SU-DHL-6 (cell line): ENCODE measurements around the gene UBE2E2.

Experiments used
- H2AFZ ChIP-seq: fragments of 200-600 bp; sonication (generic); 2 replicates; pipeline ENCODE4 v1.6.1; 2014; ENCODE audit warnings: low read depth, mild to moderate bottlenecking, moderate library complexity, mixed read lengths, antibody characterized with exemption, low read length; ENCODE audit not compliant: severe bottlenecking
- H3F3A ChIP-seq: fragments of 200-600 bp; shearing (Covaris generic); 2 replicates; pipeline ENCODE4 v1.6.0; 2016; ENCODE audit warnings: antibody characterized with exemption, mild to moderate bottlenecking; ENCODE audit not compliant: insufficient read depth
- H3K27ac ChIP-seq: fragments of 200-600 bp; sonication (generic); 2 replicates; pipeline ENCODE4 v1.5.1; 2016; ENCODE audit warnings: low read depth, mild to moderate bottlenecking, low read length, moderate library complexity, mixed read lengths
- H3K27me3 ChIP-seq: fragments of 200-600 bp; sonication (generic), shearing (Covaris generic); 2 replicates; pipeline ENCODE4 v1.6.0; 2014; ENCODE audit warnings: mild to moderate bottlenecking, low read length
- H3K36me3 ChIP-seq: fragments of 200-600 bp; sonication (generic); 2 replicates; pipeline ENCODE4 v1.6.1; 2014; ENCODE audit warnings: mild to moderate bottlenecking, low read length, mixed read lengths
- H3K4me2 ChIP-seq: fragments of 300-600, 200-600 bp; shearing (Covaris generic), sonication (generic); 2 replicates; pipeline ENCODE4 v1.6.0; 2014; ENCODE audit warnings: low read length, low read depth, mild to moderate bottlenecking; ENCODE audit not compliant: poor library complexity, severe bottlenecking
- H3K4me3 ChIP-seq: fragments of 200-600 bp; sonication (generic); 2 replicates; pipeline ENCODE4 v1.5.1; 2014; ENCODE audit warnings: antibody characterized with exemption, low read length, mild to moderate bottlenecking, mixed read lengths; ENCODE audit not compliant: insufficient read depth, poor library complexity, severe bottlenecking
- H3K79me2 ChIP-seq: fragments of 200-600 bp; sonication (generic); 2 replicates; pipeline ENCODE4 v1.6.1; 2014; ENCODE audit warnings: mild to moderate bottlenecking, low read length, moderate library complexity; ENCODE audit not compliant: insufficient read depth
- H3K9ac ChIP-seq: fragments of 200-600 bp; sonication (generic); 2 replicates; pipeline ENCODE4 v1.7.0; 2014; ENCODE audit warnings: mild to moderate bottlenecking, low read length
- H3K9me2 ChIP-seq: fragments of 200-600 bp; sonication (generic); replicated peaks from 2 replicates; pipeline ENCODE4 v1.6.1; 2014; ENCODE audit warnings: low read length; ENCODE audit not compliant: insufficient read depth
- H3K9me3 ChIP-seq: fragments of 200-600 bp; sonication (generic); 2 replicates; pipeline ENCODE4 v1.6.1; 2014; ENCODE audit warnings: low read length, mixed read lengths; ENCODE audit not compliant: insufficient read depth
- H4K20me1 ChIP-seq: fragments of 200-600 bp; sonication (generic); 2 replicates; pipeline ENCODE4 v1.6.1; 2014; ENCODE audit warnings: low read depth, mild to moderate bottlenecking, antibody characterized with exemption, low read length, moderate library complexity, mixed read lengths
- CTCF ChIP-seq: fragments of 200-600 bp; sonication (generic); IDR thresholded peaks from one replicate; pipeline ENCODE4 v1.5.1; 2017; ENCODE audit warnings: antibody characterized with exemption, mild to moderate bottlenecking, low read length, moderate library complexity; ENCODE audit not compliant: insufficient read depth, poor library complexity, severe bottlenecking
- EZH2phosphoT487 ChIP-seq: fragments of 200-600 bp; sonication (generic), shearing (Covaris generic); conservative IDR thresholded peaks from 2 replicates; pipeline ENCODE4 v1.6.1; 2018; ENCODE audit warnings: mild to moderate bottlenecking, antibody characterized with exemption, low read length, moderate library complexity, mixed read lengths

Gene UBE2E2

GRCh38 chr3:23303601-23304217, 100.6 kb downstream of the UBE2E2 start:
- TF ChIP-seq EZH2phosphoT487, result no peak
- TF ChIP-seq CTCF, result no peak
- Histone ChIP-seq H4K20me1 (no peaks in the 10 kb centered on the region), H3K79me2 (peaks cover 2% of the 10 kb centered on the region; the same call in 1 of the 2 replicates), H3K9me2 (no peaks in the 10 kb centered on the region), H3K4me3 (no peak overlapping the region), H3K4me2 (no peak overlapping the region), H3K9ac (no peak overlapping the region), H3K36me3 (no peaks in the 10 kb centered on the region), H3F3A (no peaks in the 10 kb centered on the region), H3K27me3 (no peaks in the 10 kb centered on the region), H3K9me3 (no peaks in the 10 kb centered on the region), H2AFZ (no peak overlapping the region), H3K27ac (no peak overlapping the region)

GRCh38 chr3:23304424-23304823, 101.3 kb downstream of the UBE2E2 start:
- Histone ChIP-seq H3K4me3 (no peak overlapping the region), H2AFZ (no peak overlapping the region), H3K36me3 (no peaks in the 10 kb centered on the region), H3K4me2 (no peak overlapping the region), H3K9me2 (no peaks in the 10 kb centered on the region), H3K27ac (no peak overlapping the region), H3K27me3 (no peaks in the 10 kb centered on the region), H4K20me1 (no peaks in the 10 kb centered on the region), H3K79me2 (peaks cover 2% of the 10 kb centered on the region; the same call in 1 of the 2 replicates), H3K9me3 (no peaks in the 10 kb centered on the region), H3F3A (no peaks in the 10 kb centered on the region), H3K9ac (no peak overlapping the region)
- no peak for TF ChIP-seq EZH2phosphoT487
- no peak for TF ChIP-seq CTCF

- Histone ChIP-seq H3K79me2 (0 out of 2 replicates have a peak, but pooled peaks cover 2% of the 10 kb centered on the region), H3K9me3 (no peaks in the 10 kb centered on the region), H3F3A (no peaks in the 10 kb centered on the region), H2AFZ (no peak overlapping the region), H3K36me3 (no peaks in the 10 kb centered on the region), H3K9ac (no peak overlapping the region), H3K4me2 (no peak overlapping the region), H3K27me3 (no peaks in the 10 kb centered on the region), H3K9me2 (no peaks in the 10 kb centered on the region), H3K4me3 (no peak overlapping the region), H3K27ac (no peak overlapping the region), H4K20me1 (no peaks in the 10 kb centered on the region)
- TF ChIP-seq CTCF, result no peak
- no peak for TF ChIP-seq EZH2phosphoT487
Measured at GRCh38 chr3:23308986-23309625, 106.0 kb downstream of the UBE2E2 start.
